C4-2B (cell line): ENCODE data around the gene ADIPOR2.

Experiments
- ZFX ChIP-seq: fragments of 450-650 bp; IDR thresholded peaks from 2 replicates; pipeline ENCODE4 v1.6.1; 2017
- TF ChIP-seq, protein P1 (sequence below): fragments of 450-650 bp; conservative IDR thresholded peaks from 2 replicates; pipeline ENCODE4 v1.5.1; 2017; ENCODE audit warnings: mild to moderate bottlenecking

DNA sequence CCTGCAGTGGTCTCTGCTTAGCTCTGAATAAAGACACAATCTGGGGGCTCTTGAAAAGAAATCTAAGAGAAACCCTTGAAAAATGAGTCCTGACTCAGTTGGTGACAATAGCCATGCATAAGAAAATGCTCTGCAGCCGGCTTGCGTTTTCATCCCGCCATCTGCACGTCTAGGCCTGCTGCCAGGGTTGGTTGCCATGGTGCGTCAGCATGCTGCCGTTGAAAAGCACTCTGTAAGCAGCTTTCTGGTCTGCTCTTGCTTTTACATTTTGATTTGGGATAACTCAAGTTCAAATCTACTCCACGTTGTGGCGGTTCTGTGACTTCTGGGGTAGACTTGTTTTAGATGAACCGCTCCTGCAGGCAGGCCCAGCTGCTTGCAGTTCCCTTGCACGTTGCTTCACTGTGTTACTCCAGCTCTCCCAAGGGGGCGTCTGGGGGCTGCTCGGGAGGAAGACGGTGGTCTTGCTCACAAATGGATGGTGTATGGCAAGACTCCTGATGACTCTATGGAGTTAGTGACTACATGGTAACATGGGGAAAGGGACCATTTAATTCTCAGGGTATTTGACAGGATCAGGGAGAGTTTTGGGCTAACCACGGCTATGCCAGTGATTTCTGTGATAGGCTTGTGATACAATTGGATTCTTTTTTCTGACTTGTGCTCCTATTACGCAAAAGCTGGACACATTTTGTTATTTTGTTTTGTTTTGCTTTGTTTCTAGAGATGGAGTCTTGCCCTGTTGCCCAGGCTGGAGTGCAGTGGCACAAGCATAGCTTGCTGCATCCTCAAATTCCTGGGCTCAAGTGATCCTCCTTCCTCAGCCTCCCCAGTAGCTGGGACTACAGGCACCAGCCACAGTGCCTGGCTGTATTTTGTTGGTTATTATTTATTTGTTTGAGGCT, 46.1 kb upstream of the ADIPOR2 start:
- no peak for TF ChIP-seq ZFX
- TF ChIP-seq, protein P1, sequence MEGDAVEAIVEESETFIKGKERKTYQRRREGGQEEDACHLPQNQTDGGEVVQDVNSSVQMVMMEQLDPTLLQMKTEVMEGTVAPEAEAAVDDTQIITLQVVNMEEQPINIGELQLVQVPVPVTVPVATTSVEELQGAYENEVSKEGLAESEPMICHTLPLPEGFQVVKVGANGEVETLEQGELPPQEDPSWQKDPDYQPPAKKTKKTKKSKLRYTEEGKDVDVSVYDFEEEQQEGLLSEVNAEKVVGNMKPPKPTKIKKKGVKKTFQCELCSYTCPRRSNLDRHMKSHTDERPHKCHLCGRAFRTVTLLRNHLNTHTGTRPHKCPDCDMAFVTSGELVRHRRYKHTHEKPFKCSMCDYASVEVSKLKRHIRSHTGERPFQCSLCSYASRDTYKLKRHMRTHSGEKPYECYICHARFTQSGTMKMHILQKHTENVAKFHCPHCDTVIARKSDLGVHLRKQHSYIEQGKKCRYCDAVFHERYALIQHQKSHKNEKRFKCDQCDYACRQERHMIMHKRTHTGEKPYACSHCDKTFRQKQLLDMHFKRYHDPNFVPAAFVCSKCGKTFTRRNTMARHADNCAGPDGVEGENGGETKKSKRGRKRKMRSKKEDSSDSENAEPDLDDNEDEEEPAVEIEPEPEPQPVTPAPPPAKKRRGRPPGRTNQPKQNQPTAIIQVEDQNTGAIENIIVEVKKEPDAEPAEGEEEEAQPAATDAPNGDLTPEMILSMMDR, result no peak
